Naive thymus-derived CD8-positive, alpha-beta T cell (primary cell): ENCODE results near the gene PRKCE. TPM values are rescaled to one million over a fixed set of nuclear protein-coding genes. Genes with fewer than 3 reads are reported as not detected.

Experiments
- ATAC-seq, 2 donors: fragments of 150-1000 bp; cut with Tn5 transposase in 1 of 2; sonication (Bioruptor Pico), chemical (Tn5 transposase) in 1 of 2; 1 replicate in 1 of 2; 2 replicates in 1 of 2; pipeline ENCODE4 v1.10.0; 2021; ENCODE audit warnings: mild to moderate bottlenecking in 2 of 2, moderate library complexity in 2 of 2
- POLR2A ChIA-PET: fragments of 350-600 bp; sonication (Branson Sonifier 250); formaldehyde crosslinking; loops from one replicate; lab custom pipeline; 2021; ENCODE audit warnings: antibody characterized with exemption; lab: Charles Lee
- DNase-seq, 10 donors: peaks; one replicate each; pipeline versions ENCODE4 v3.0.0 to v3.0.0-alpha.2; 2020 to 2022
- H3K27ac Mint-ChIP-seq, 10 donors: one replicate each; pipeline ENCODE4 v1.8.0; 2020 to 2022; ENCODE audit warnings: mild to moderate bottlenecking in 10 of 10, mixed read lengths in 10 of 10, moderate library complexity in 4 of 10, inconsistent platforms in 1 of 10
- H3K27me3 Mint-ChIP-seq, 5 donors: one replicate each; pipeline ENCODE4 v1.8.0; 2021 to 2022; ENCODE audit warnings: mixed read lengths in 5 of 5
- H3K36me3 Mint-ChIP-seq, 3 donors: one replicate each; pipeline ENCODE4 v1.8.0; 2020 to 2022; ENCODE audit warnings: mixed read lengths in 3 of 3, mild to moderate bottlenecking in 2 of 3, inconsistent platforms in 1 of 3
- H3K4me1 Mint-ChIP-seq, 4 donors: one replicate each; pipeline ENCODE4 v1.8.0; 2021 to 2022; ENCODE audit warnings: mixed read lengths in 4 of 4
- H3K4me3 Mint-ChIP-seq, 10 donors: one replicate each; pipeline ENCODE4 v1.8.0; 2020 to 2022; ENCODE audit warnings: mild to moderate bottlenecking in 10 of 10, mixed read lengths in 10 of 10, moderate library complexity in 6 of 10, inconsistent platforms in 1 of 10
- H3K9me3 Mint-ChIP-seq, 9 donors: one replicate each; pipeline ENCODE4 v1.8.0; 2020 to 2022; ENCODE audit warnings: mixed read lengths in 9 of 9, mild to moderate bottlenecking in 3 of 9, inconsistent platforms in 1 of 9, moderate library complexity in 1 of 9
- polyA plus RNA-seq, 3 donors: library from polyadenylated mRNA; unstranded; fragments of 300-500 nt; fragmentation: Illumina TruSeq; gene quantifications; one replicate each; pipeline ENCODE4 v1.2.3, GENCODE V29; 2021
- total RNA-seq, 8 experiments: library from RNA in 2 of 8; stranded (reverse) in 2 of 8; gene quantifications; one replicate each; pipeline ENCODE4 v1.2.3 and lab custom pipeline; 2021 to 2026

PRKCE gene
- total and polyA plus RNA-seq, 5 experiments from 2014 or later = 1.6 to 20.2 (median 2.7) TPM

DNA sequence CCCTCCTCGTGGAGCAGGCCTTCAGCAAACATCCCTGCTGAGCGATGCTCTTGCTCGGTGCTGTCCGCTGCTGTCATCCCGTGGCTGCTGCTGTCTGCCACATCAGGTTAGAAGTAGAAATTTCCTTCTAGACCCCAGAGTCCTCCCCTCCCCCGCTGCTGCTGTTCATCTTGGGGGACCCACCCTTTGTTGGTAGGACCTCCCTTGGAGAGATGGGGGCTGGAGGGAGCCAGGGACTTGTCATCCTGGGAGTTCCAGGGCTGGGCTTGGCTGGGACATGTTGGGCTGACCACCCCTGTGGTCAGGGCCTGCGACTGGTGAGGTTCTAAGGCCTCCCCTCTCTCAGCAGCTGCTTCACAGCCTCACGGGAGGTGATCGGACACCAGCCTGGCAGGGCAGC is 122.4 kb downstream of the PRKCE start:
- no peak for ATAC-seq
- Mint-ChIP-seq H3K36me3 (no peaks in the 10 kb centered on the region), H3K4me1 (peaks cover 6 to 56% (median 11%) of the 10 kb centered on the region in 4 donors), H3K9me3 (no peaks in the 10 kb centered on the region), H3K4me3 (no peak overlapping the region), H3K27me3 (no peaks in the 10 kb centered on the region), H3K27ac (peak overlapping the region in 1 of 10 donors; percentile 74)
- no peak for DNase-seq
- POLR2A ChIA-PET = interaction anchor here (0.6 kb wide), 1 partner anchor 113 kb away, joined by 4 read pairs; no protein-coding TSS in a partner anchor

DNA sequence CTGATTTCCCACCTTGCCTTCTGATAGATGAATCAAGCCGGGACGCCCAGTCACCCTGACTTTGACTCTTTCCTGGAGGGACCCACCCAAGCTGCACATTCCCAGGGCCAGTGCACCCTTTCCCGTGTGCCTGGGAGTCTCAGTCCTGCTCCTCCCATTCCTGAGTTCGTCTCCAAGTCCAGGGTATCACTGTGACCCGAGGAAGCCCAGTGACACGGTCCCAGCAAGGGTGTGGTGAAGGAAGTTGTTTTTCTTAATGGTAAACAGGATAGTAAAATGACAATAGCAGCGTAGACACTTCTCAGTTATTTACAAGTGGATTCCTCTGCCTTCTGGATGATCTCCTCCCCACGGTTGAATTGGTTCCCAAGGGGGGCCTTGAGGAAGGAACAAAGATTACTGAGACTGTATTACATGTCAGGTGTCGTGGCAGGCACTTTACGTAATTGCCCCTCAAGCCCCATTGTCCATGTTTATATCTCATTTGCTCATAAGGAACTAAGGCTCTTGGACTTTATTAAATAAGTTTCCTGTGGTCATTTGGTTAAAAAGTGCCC is 123.3 kb downstream of the PRKCE start:
- Mint-ChIP-seq H3K4me3 (no peak overlapping the region), H3K27ac (peak overlapping the region in 1 of 10 donors; percentile 74), H3K36me3 (no peaks in the 10 kb centered on the region), H3K9me3 (no peaks in the 10 kb centered on the region), H3K4me1 (peaks cover 6 to 51% (median 9%) of the 10 kb centered on the region in 4 donors), H3K27me3 (no peaks in the 10 kb centered on the region)
- no peak for ATAC-seq
- no peak for DNase-seq
- POLR2A ChIA-PET = no interaction called here

DNA sequence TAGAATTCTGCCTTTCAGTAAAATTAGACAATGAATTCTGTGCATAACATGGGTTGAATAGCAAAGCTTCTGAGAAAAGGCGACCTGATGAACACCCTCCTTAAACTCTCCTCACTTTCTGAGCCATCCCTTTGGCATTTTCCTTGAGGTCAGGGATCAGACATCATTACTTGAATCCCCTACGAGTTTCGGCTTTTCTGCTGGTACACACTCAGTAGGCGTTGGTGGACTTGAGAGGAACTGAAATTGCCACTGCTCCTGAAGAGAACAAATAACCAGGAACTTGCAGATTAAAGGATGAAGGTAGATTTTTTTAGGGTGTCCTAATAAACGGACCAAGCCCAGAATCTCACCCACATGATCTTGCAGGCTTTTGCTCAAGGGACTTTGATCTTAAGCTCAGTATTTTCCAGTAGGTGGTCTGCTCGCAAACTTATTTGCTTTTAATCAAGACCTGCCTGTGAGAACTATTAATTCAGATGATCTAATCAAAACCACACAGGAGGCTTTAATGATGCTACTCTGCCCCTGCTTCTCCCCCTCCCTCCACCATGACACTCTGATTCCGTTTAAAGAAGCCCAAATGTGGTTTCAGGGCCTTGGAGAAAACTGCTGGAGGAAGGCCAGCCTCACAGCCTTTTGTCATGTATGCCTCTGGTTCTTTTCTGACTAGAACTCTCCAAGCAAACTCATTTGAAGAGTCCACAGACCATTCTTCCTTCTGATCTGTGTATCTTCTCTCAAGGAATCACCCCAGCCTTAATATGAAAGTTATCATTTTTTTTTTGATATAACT is 124.9 kb downstream of the PRKCE start:
- POLR2A ChIA-PET = interaction anchor here (0.6 kb wide), 1 partner anchor 126 kb away, joined by 3 read pairs; no protein-coding TSS in a partner anchor
- no peak for ATAC-seq
- Mint-ChIP-seq H3K4me1 (peaks cover 4 to 55% (median 8%) of the 10 kb centered on the region in 4 donors), H3K27ac (peak overlapping the region in 3 of 10 donors; percentile 9 to 53 (median 35)), H3K36me3 (no peaks in the 10 kb centered on the region), H3K4me3 (no peak overlapping the region), H3K9me3 (no peaks in the 10 kb centered on the region), H3K27me3 (no peaks in the 10 kb centered on the region)
- no peak for DNase-seq

DNA sequence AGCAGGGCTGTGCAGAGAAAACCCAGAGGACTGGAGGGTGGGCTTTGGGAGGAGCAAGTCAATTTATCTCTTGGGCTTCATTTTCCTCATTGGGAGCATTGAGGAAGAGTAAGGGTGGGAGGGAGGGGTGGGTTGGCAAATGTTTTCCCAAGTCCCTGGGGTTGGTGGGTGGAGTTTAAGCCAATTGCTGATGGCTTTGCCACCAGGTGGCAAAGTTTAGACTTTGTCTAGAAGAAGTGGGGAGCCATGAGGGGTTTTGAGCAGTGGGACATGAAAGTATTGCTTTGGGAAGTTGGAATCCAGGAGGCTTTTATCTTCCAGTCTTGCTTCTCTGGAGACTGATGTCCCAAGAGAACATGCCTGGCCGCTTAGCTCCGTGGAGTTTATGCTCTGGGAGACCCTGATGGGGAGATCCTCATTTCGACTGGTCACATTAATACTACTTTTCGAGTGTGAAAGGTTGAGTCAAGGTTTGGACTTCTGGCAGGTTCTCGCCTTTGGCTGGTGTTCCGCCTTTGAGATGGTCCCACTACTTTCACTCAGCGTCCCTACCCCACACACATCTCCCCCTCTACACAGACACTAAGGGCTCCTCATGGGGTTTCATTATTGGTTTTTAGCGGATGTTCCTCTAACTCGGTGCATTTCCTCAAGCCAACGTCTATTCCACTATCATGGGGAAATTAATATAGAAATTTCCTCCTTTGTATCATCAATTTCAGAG is 126.7 kb downstream of the PRKCE start:
- Mint-ChIP-seq H3K27me3 (no peaks in the 10 kb centered on the region), H3K4me3 (peak overlapping the region; percentile 37 to 72 (median 59)), H3K27ac (no peak overlapping the region), H3K36me3 (no peaks in the 10 kb centered on the region), H3K9me3 (no peaks in the 10 kb centered on the region), H3K4me1 (peaks cover 0 to 53% (median 5%) of the 10 kb centered on the region in 4 donors)
- POLR2A ChIA-PET = interaction anchor here (1.0 to 1.7 kb wide), 4 partner anchors 126 to 136 kb away, joined by 3 to 6 read pairs (median 4); partner anchors contain the start of gene PRKCE
- DNase-seq = peak in 1 of 10 donors; percentile 1
- ATAC-seq = peak; percentile 35 to 43

DNA sequence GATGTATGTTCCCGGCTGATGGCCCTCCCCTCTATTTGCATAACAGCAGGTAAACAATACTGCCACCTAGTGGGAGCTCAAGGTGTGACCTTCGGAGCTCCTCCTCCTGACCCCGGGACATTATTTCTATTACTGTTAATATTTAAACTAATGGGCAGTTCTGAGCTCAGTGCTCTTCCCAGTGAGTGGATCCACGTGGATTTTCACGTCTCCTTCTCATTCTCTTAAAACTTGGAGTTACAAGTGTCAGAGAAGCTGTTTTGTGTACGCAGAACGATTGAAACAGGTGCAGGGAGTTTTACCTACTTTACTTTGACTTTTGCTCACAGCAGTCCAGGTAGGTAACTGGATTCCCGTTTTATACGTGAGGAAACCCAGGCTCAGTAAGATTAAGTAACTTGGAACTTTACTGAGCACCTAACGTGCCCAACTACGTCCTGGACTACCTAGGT is 127.3 kb downstream of the PRKCE start:
- Mint-ChIP-seq H3K9me3 (no peaks in the 10 kb centered on the region), H3K4me1 (peaks cover 0 to 55% (median 5%) of the 10 kb centered on the region in 4 donors), H3K4me3 (peak overlapping the region; percentile 37 to 72 (median 59)), H3K27me3 (no peaks in the 10 kb centered on the region), H3K36me3 (no peaks in the 10 kb centered on the region), H3K27ac (no peak overlapping the region)
- DNase-seq (peak; percentile 46 to 85 (median 68)), ATAC-seq (peak; percentile 79 to 95)
- POLR2A ChIA-PET = interaction anchor here (1.0 to 1.7 kb wide), 4 partner anchors 127 to 137 kb away, joined by 3 to 6 read pairs (median 4); partner anchors contain the start of gene PRKCE

DNA sequence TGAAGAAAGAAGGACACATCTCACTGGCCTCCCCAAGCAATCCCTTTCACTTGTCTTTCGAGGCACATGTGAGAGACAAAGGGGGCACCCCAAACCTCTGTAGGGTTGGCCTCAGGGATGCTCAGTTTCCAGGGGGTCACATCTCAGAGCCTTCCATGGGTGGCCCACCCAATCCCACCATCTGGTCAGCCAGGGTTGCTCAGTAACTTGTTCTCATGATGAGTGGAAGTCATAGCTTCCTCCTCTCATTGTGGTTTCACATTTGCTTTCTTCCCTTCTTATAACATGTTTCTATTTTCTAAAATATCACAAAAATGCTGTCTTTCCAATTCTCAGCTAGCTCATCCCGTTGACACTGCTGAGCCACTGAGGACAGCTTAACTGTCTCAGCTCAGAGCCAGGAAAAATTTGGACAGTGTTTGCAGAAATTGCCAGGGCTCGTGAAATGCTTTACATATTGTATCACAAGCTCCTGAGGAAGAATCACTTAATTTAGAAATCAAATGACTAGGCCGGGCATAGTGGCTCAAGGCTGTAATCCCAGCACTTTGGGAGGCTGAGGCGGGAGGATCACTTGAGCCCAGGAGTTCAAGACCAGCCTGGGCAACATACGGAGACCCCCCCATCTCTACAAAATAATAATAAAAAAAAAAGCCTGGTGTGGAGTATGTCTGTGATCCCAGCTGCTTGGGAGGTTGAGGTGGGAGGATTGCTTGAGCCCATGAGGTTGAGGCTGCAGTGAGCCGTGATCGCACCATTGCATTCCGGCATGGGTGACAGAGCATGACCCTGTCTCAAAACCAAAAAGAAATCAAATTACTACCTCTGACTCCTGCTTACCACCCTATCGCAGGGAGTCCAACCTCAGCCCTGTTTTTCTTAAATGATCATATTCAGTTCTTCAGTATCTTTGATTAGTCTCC is 129.3 kb downstream of the PRKCE start:
- H3K36me3 Mint-ChIP-seq = no peaks in the 10 kb centered on the region
- no peak overlapping the region for H3K27ac Mint-ChIP-seq
- ATAC-seq (no peak), DNase-seq (no peak)
- peaks cover 0 to 50% (median 7%) of the 10 kb centered on the region in 4 donors for H3K4me1 Mint-ChIP-seq
- POLR2A ChIA-PET = interaction anchor here (1.0 to 1.3 kb wide), 2 partner anchors 131 to 138 kb away, joined by 3 to 4 read pairs; no protein-coding TSS in a partner anchor
- H3K9me3 Mint-ChIP-seq = no peaks in the 10 kb centered on the region
- no peaks in the 10 kb centered on the region for H3K27me3 Mint-ChIP-seq
- H3K4me3 Mint-ChIP-seq = no peak overlapping the region

DNA sequence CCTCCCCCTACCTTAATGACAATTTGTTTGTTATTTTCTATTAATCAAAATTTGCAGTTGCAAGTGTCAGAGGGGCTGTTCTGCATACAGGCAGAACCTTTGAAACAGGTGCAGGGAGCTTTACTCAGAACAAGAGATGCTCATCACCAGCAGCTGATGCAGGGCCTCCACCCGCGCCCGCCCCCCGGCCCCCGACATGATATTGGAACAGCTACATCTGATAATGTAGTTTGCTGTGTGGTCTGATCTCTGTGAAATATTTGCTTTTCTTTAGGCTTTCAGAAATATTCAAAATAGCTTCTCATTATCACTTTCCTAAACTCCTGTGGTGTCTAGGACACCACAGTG is 130.0 kb downstream of the PRKCE start:
- no peaks in the 10 kb centered on the region for H3K27me3 Mint-ChIP-seq
- no peak overlapping the region for H3K4me3 Mint-ChIP-seq
- peaks cover 0 to 47% (median 7%) of the 10 kb centered on the region in 4 donors for H3K4me1 Mint-ChIP-seq
- DNase-seq (no peak), ATAC-seq (no peak)
- no peaks in the 10 kb centered on the region for H3K36me3 Mint-ChIP-seq
- POLR2A ChIA-PET = no interaction called here
- no peak overlapping the region for H3K27ac Mint-ChIP-seq
- no peaks in the 10 kb centered on the region for H3K9me3 Mint-ChIP-seq

DNA sequence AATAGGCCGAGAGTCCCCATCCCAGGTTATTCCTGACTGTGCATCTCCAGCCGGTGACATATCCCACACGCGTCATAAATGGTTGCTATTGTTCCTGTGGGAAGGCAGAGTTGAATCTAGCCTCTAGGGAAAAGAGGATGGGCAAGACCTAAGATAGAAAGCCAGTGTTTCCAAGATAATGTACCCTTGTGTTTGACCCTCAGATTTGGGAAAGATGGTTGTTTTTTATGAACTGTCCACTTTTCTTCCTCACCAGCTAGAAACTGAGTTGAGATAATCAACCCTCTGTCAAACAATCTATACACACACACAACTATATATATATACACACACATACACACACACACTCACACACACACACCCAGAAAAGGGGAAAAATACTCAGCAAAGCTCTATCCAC is 131.0 kb downstream of the PRKCE start:
- POLR2A ChIA-PET = no interaction called here
- Mint-ChIP-seq H3K9me3 (no peaks in the 10 kb centered on the region), H3K4me3 (no peak overlapping the region), H3K36me3 (no peaks in the 10 kb centered on the region), H3K27me3 (no peaks in the 10 kb centered on the region), H3K27ac (no peak overlapping the region), H3K4me1 (peaks cover 0 to 41% (median 7%) of the 10 kb centered on the region in 4 donors)
- no peak for DNase-seq
- ATAC-seq = no peak

DNA sequence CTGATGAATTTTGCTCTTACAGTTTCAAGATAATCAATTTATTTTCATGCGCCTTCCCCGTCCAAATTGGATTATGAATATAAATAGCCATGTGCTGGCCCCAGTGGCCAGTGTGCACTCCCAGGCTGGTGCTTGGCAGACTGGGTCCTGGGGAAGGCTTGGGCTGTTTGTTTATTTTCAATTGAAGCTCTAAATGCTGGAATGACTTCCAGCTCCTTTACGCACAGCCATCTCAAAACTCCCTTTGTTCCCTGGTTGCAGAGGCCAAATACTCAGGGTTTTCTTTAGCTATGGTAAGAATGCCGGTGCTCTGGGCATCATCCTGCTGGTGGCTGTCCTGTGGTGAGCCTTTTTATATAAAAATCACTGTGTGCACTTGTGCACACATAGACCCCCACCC is 131.5 kb downstream of the PRKCE start:
- H3K36me3 Mint-ChIP-seq = no peaks in the 10 kb centered on the region
- H3K4me1 Mint-ChIP-seq = peaks cover 0 to 38% (median 7%) of the 10 kb centered on the region in 4 donors
- DNase-seq (no peak), ATAC-seq (no peak)
- no peaks in the 10 kb centered on the region for H3K27me3 Mint-ChIP-seq
- no peaks in the 10 kb centered on the region for H3K9me3 Mint-ChIP-seq
- peak overlapping the region in 1 of 10 donors; percentile 74 for H3K27ac Mint-ChIP-seq
- POLR2A ChIA-PET = no interaction called here
- no peak overlapping the region for H3K4me3 Mint-ChIP-seq

DNA sequence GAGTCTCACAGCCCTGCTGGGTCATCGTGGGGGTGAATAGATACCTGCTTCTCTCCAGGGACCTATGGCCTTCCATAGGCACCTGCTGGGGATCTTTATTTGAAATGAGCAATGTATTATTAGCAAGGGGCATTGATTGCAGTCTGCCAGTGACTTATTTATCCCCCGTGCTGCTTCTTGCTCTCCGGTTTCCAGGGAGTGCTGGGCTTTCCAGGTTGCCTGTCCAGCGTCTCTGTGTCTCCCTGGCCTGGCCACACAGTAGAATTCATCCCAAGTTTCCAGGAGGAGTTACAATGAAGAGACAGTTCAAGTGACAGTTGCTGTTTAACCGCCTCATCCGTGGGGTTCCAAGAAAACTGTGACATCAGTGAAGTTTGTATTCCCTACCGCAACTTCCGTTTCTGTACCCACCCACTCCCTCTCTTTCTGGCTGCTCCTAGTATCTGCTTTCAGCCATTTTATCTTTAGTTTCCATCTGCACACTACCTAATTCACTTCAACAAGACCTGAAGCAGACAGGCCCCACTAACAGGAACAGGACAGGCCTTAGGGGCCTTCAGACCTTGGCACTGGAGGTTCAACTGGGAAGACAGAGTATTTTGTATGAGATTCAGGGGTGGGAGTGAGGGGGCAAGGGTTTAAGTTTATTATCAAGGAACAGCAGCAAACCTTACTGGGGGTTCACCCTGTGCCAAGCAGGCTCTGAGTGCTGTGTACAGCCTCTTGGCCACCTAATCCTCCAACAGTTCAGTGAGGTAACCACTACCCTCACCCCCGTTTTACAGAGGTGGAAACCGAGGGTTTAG is 134.8 kb downstream of the PRKCE start:
- no peak overlapping the region for H3K4me3 Mint-ChIP-seq
- no peak for DNase-seq
- H3K9me3 Mint-ChIP-seq = no peaks in the 10 kb centered on the region
- H3K27ac Mint-ChIP-seq = peak overlapping the region in 1 of 10 donors; percentile 2
- POLR2A ChIA-PET = no interaction called here
- no peaks in the 10 kb centered on the region for H3K36me3 Mint-ChIP-seq
- no peaks in the 10 kb centered on the region for H3K27me3 Mint-ChIP-seq
- no peak for ATAC-seq
- H3K4me1 Mint-ChIP-seq = peaks cover 0 to 31% (median 2%) of the 10 kb centered on the region in 4 donors

DNA sequence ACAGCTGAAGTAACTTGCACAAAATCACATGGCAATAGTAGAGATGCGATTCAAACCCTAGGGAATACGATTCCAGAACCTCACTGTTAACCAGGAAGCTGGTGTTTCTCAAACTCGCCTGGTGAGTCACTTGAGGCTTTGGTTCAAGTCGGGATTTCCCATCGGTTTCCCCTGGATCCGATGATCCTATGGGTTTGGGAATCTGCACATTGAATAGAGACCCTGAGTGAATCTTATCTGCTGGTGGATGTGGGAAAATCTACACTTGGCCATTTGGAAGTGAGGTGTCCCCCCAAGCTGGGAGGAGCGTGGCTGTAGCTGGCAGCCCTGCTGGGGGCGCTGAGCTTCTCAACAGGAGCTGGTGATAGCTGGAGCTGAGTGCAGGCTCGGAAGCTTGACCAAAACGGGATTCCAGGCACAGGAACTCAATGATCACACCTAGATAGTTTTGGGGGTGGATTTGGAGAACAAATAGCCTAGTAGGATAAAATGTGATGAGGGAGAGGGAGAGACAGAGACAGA is 135.4 kb downstream of the PRKCE start:
- POLR2A ChIA-PET = no interaction called here
- peak overlapping the region in 1 of 10 donors; percentile 26 for H3K27ac Mint-ChIP-seq
- no peaks in the 10 kb centered on the region for H3K36me3 Mint-ChIP-seq
- H3K9me3 Mint-ChIP-seq = no peaks in the 10 kb centered on the region
- DNase-seq (no peak), ATAC-seq (no peak)
- H3K4me3 Mint-ChIP-seq = no peak overlapping the region
- H3K4me1 Mint-ChIP-seq = peaks cover 0 to 29% (median 2%) of the 10 kb centered on the region in 4 donors
- no peaks in the 10 kb centered on the region for H3K27me3 Mint-ChIP-seq
